ENCODE results near the gene CBL.

GRCh38 chr11:119204066-119204465, 2.1 kb upstream of the CBL start:
- TF ChIP-seq, protein P1, sequence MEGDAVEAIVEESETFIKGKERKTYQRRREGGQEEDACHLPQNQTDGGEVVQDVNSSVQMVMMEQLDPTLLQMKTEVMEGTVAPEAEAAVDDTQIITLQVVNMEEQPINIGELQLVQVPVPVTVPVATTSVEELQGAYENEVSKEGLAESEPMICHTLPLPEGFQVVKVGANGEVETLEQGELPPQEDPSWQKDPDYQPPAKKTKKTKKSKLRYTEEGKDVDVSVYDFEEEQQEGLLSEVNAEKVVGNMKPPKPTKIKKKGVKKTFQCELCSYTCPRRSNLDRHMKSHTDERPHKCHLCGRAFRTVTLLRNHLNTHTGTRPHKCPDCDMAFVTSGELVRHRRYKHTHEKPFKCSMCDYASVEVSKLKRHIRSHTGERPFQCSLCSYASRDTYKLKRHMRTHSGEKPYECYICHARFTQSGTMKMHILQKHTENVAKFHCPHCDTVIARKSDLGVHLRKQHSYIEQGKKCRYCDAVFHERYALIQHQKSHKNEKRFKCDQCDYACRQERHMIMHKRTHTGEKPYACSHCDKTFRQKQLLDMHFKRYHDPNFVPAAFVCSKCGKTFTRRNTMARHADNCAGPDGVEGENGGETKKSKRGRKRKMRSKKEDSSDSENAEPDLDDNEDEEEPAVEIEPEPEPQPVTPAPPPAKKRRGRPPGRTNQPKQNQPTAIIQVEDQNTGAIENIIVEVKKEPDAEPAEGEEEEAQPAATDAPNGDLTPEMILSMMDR (IDR thresholded peaks at IDR 0.05): no peak
- TF ChIP-seq POLR2A (IDR thresholded peaks at IDR 0.05): no peak
